ENCODE results near the gene ATP13A5. TPM values are rescaled to one million over a fixed set of nuclear protein-coding genes. Genes with fewer than 3 reads are reported as not detected.
A peak's percentile ranks its signal among the peaks of the same experiment; 100 is the strongest.

Gene ATP13A5
- total and polyA plus RNA-seq, 8 donors = 0.08 to 0.38 (median 0.14) TPM

DNA sequence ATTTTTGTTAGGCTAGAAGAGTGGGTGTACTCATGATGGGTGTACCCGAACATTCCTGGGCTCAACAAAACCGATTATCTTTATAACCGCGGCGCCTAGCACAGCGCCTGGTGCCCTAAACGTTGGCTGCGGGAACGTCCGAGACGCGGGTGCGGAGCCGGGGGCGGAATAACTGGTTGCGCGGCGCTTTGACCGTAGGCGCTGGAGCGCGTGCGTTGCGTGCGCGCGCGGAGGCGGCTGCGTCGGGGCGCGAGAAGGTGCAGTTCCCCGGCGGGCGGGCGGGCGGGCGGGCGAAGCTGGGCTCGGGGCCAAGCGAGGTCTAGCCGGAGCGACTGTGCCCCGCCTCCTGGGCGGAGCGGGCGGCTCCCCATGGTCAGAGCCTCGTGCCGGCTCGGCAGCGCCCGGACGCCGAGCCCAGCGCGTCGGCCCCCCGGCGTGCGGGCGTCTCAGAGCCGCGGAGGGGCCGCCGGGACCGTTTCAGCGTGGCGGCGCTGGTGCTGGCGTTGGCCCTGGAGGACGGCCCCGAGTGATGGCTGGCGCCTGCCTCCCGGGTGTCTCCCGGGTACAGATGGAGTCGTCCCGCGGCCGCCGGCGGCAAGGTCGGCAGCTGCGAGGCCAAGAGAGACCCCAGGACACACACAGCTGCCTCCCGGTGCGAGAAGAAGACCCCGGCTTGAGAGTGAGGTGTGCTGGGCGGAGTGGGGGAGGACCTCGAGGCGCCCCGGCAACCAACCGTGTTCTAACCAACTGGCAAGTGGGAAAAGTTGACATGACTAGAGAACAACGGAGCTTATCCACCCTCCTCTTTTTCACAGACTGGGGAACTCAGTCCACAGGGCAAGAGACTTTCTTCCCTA, 137.5 kb downstream of the ATP13A5 start, which contains the start of gene PLAAT1:
Gene PLAAT1 (plus strand): TSS at position 373 of the 857 bp plus-strand sequence. CDS start 14,429 bp downstream, outside the sequence.
- peak; percentile 88 to 97 (median 94) for ATAC-seq
- DNase-seq = peak; percentile 55 to 84 (median 74)
- 2% methylated on average over 76 to 93 of the region's 93 CpGs for WGBS, 2 donors
- H3K27ac ChIP-seq = no peak within 1 kb of the TSS
- H3K36me3 ChIP-seq = no peaks in the 10 kb centered on the region
- no peaks in the 10 kb centered on the region for H3K27me3 ChIP-seq
- H3K4me3 ChIP-seq = peak within 1 kb of the TSS; percentile 6 to 57 (median 29)
- no peak for FAIRE-seq
- intact Hi-C loops (cut with DNase I) = no loop called here
- H3K4me1 ChIP-seq = no peaks in the 10 kb centered on the region
- no peaks in the 10 kb centered on the region for H3K9me3 ChIP-seq
- TF ChIP-seq, protein P1, sequence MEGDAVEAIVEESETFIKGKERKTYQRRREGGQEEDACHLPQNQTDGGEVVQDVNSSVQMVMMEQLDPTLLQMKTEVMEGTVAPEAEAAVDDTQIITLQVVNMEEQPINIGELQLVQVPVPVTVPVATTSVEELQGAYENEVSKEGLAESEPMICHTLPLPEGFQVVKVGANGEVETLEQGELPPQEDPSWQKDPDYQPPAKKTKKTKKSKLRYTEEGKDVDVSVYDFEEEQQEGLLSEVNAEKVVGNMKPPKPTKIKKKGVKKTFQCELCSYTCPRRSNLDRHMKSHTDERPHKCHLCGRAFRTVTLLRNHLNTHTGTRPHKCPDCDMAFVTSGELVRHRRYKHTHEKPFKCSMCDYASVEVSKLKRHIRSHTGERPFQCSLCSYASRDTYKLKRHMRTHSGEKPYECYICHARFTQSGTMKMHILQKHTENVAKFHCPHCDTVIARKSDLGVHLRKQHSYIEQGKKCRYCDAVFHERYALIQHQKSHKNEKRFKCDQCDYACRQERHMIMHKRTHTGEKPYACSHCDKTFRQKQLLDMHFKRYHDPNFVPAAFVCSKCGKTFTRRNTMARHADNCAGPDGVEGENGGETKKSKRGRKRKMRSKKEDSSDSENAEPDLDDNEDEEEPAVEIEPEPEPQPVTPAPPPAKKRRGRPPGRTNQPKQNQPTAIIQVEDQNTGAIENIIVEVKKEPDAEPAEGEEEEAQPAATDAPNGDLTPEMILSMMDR (IDR thresholded peaks at IDR 0.05) = no peak

DNA sequence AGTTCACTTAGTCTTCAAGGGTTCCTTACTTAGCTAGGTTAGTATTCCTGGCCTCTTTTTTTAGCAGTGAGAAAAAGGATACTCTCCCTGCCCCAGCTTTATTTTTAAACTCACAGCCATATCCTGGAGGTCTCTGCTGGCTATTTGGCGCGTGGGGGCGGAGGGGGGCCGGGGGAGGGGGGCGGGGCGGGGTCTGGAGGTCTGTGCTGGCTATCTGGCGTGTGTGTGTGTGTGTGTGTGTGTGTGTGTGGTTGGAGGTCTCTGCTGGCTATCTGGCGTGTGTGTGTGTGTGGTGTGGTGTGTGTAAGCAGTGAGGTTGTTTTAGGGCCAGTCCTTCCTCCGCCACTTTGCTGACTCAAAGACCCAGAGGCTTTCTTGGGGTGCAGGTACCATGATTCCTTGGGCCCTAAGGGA, 138.1 kb downstream of the ATP13A5 start:
- peak in 1 of 6 donors; percentile 5 for DNase-seq
- peak; percentile 23 to 45 (median 38) for ATAC-seq
- no peak for FAIRE-seq
- Histone ChIP-seq H3K27me3 (no peaks in the 10 kb centered on the region), H3K36me3 (no peaks in the 10 kb centered on the region), H3K4me3 (peak overlapping the region in 3 of 4 donors; percentile 22 to 57 (median 36)), H3K9me3 (no peaks in the 10 kb centered on the region), H3K27ac (no peak overlapping the region), H3K4me1 (no peaks in the 10 kb centered on the region)
- intact Hi-C loops (cut with DNase I) = no loop called here
- WGBS, 2 donors = 4 to 5% methylated on average over 6 to 9 of the region's 9 CpGs
- TF ChIP-seq, protein P1 (IDR thresholded peaks at IDR 0.05) = no peak

DNA sequence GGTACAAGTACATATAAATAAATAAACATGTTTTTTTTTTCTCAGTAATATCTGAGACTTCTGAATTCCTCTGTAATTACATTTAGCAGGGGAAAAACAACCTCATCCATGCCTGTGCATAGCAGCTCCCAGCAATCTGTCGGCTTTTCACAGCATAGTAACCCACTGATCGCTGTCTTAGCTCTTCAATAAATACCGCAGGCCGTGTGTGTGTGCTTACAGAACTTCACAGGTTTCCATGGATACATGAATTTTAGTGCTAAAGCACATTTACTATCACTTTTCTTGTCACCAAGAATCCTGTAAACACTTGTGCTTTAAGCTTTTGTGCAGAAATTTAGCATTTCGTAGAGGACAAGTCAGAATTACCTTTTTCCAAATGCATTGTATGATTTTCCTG, 141.5 kb downstream of the ATP13A5 start:
- no peak overlapping the region for H3K27ac ChIP-seq

DNA sequence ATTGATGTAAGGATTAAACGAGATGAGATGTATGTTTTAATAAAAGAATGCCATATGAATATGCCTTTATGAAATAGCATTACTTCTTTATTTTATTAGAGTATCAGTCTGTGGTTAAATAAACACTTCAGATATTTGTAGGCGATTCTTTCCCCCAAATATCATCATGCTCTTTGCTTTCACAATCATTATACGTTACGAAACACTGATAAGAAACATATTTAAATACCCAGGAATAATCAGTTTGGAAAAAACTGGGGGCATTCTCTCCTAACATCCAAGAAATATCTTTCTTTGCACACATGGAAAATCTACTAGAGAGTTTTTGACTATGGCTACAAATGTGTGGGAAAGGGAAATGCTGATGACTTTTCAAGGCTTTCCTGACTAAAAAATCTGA, 142.0 kb downstream of the ATP13A5 start:
- TF ChIP-seq, protein P1 (IDR thresholded peaks at IDR 0.05) = no peak
- FAIRE-seq = no peak

More for the DNA sequence above, 141.5 kb downstream of the ATP13A5 start:
- H3K4me1 ChIP-seq = no peaks in the 10 kb centered on the region
- H3K36me3 ChIP-seq = no peaks in the 10 kb centered on the region
- H3K9me3 ChIP-seq = no peaks in the 10 kb centered on the region
- DNase-seq (no peak), FAIRE-seq (no peak), ATAC-seq (no peak)
- intact Hi-C loops (cut with DNase I) = no loop called here
- no peak overlapping the region for H3K4me3 ChIP-seq
- 54 to 62% methylated on average over 5 of the region's 5 CpGs for WGBS, 2 donors
- TF ChIP-seq, protein P1 (IDR thresholded peaks at IDR 0.05) = no peak
- H3K27me3 ChIP-seq = no peaks in the 10 kb centered on the region

DNA sequence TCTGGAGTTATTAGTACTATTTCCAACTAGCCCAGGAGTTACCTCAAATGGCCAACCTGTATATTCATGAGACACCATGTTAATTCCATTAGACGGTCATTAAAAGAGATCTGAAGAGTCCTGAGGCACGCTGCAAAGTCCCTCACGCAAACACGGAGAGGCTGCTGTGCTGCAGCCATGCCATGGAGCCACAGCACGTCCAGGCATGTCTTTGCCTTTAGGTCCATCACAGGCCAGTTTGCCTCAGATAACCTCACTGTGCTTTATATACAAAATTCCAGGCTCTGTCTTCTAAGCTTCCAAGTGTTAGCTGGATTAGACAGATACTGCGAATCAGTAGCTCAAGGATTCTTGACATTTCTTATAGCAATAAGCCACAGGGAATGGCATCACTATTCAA, 147.4 kb downstream of the ATP13A5 start:
- no peak for FAIRE-seq
- H3K4me1 ChIP-seq = no peaks in the 10 kb centered on the region
- H3K4me3 ChIP-seq = no peak overlapping the region
- no peak for ATAC-seq
- TF ChIP-seq, protein P1 (IDR thresholded peaks at IDR 0.05) = no peak
- no peaks in the 10 kb centered on the region for H3K36me3 ChIP-seq
- intact Hi-C loops (cut with DNase I) = no loop called here
- no peaks in the 10 kb centered on the region for H3K9me3 ChIP-seq
- no peak overlapping the region for H3K27ac ChIP-seq
- no peaks in the 10 kb centered on the region for H3K27me3 ChIP-seq
- DNase-seq = no peak
- WGBS, 2 donors = 69 to 82% methylated on average over 6 of the region's 6 CpGs

More for the DNA sequence above, 142.0 kb downstream of the ATP13A5 start:
- ATAC-seq (no peak), DNase-seq (no peak)
- Histone ChIP-seq H3K27ac (no peak overlapping the region), H3K4me3 (no peak overlapping the region), H3K36me3 (no peaks in the 10 kb centered on the region), H3K4me1 (no peaks in the 10 kb centered on the region), H3K9me3 (no peaks in the 10 kb centered on the region), H3K27me3 (no peaks in the 10 kb centered on the region)
- WGBS, 2 donors = 23 to 32% methylated on average over 4 of the region's 4 CpGs
- intact Hi-C loops (cut with DNase I) = no loop called here
